A549 treated with Hydrocortisone at 1 μM for 4 hours (cell line): Measurements from ENCODE around the gene ABL1. TPM values are rescaled to one million over a fixed set of nuclear protein-coding genes. Genes with fewer than 3 reads are reported as not detected.

Experiments
- total RNA-seq: library from RNA; stranded (reverse); fragments of 200-300 nt; extraction: Qiagen RNA extraction; gene quantifications from 5 replicates; pipeline ENCODE4 v1.2.3, GENCODE V29; 2022

The ABL1 gene
- 42.6 to 53.0 TPM (median 52.2 TPM) in 5 replicates for total RNA-seq

GRCh38 chr9:130834371-130835336 is at the start of gene ABL1:
ABL1 (plus strand) TSS chr9:130835254; CDS start chr9:130835447, 193 bp downstream.

DNA sequence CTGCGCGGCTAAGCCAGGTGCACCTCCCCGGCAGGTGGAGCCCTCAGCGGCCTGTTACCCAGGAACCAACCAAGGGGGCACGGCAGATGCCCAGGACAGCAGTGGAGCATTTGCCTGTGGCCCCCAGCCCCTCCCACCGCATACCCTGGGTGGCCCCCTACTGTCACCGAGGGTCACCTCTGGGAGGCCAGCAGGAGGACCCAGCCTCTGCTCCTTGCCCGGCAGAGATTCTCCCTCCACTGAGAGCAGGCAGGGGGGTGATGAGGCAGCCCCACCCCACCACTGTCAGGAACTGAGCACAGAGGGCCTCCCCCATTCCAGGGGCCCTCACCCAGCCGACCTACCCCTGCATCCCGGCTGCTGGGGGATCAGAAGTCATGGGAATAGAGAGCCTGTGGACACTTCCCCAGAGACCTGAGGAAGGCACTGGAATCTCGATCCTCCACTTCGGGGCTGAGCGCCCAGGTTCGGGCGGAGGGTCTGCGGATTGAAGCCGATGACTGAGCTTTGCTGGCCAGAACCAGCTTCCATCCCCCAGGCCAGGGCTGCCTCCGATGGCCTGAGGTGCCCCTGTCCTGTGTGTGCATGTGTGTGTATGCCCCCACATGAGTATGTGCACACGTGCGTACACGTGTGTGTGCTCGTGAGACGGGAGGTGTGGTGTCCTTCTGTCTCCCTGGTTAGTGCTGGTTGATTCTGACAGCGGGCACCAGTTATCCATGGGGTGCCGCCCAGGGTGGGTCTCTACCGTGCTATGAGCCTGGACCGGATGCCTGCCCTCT is 61.4 kb downstream of the ABL1 start, which contains the start of gene QRFP:
Gene QRFP (minus strand): TSS at position 580 of the 782 bp plus-strand sequence. CDS start 2,974 bp downstream, outside the sequence.

Other genes starting within 250 kb of the ABL1 start
- 0.20 to 0.36 TPM (median 0.29 TPM) in 5 replicates for gene PRDM12, start 170.7 kb upstream of the ABL1 start, total RNA-seq
- gene EXOSC2, start 141.5 kb upstream of the ABL1 start, total RNA-seq, result 45.4 to 84.6 TPM (median 47.7 TPM) in 5 replicates
- gene QRFP, start 61.6 kb downstream of the ABL1 start, total RNA-seq, result not detected in 5 replicates
- gene FIBCD1, start 104.0 kb downstream of the ABL1 start, total RNA-seq, result 12.1 to 19.5 TPM (median 16.7 TPM) in 5 replicates
- 1.7 to 2.5 TPM (median 2.0 TPM) in 5 replicates for gene LAMC3, start 173.9 kb downstream of the ABL1 start, total RNA-seq